ENCODE measurements around the gene DOCK10.

The DOCK10 gene

GRCh38 chr2:225030203-225030602 lies 12.1 kb downstream of the DOCK10 start:
- peaks cover 22 to 29% of the 10 kb centered on the region in 2 experiments for H3K4me1 ChIP-seq (ENCODE audit: control insufficient read depth in 1 of 2, insufficient read depth in 1 of 2, low read depth in 1 of 2, low read length in 1 of 2)
- H3K36me3 ChIP-seq = no peaks in the 10 kb centered on the region
- H3K27ac ChIP-seq = no peak overlapping the region
- H3K27me3 ChIP-seq = no peaks in the 10 kb centered on the region
- no peak overlapping the region for H3K4me3 ChIP-seq (ENCODE audit: low read depth in 1 of 2, low read length in 1 of 2)
- H3K9me3 ChIP-seq = no peaks in the 10 kb centered on the region
- TF ChIP-seq CTCF (IDR thresholded peaks at IDR 0.05) = no peak

DNA sequence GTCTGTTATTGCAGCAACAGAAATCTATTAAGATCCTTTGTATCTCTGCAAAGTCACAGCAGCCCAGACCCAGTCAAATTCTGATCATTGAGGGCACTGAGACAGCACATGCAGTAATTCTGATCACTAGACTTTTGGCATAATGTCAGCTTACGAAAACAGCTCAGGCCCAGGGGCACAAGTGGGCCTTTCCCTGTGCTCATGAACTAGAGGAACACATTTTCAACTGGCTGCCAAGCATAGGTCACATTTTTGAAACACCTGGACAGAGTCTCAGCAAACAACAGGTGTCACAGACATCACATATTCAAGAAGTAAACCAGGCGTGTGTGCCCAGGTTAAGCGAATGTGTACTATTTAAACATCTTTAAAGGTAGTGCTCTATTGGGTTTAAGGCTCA lies 13.7 kb downstream of the DOCK10 start:
- no peak overlapping the region for H3K4me3 ChIP-seq (ENCODE audit: low read depth in 1 of 2, low read length in 1 of 2)
- no peak overlapping the region for H3K27ac ChIP-seq
- H3K4me1 ChIP-seq (ENCODE audit: control insufficient read depth in 1 of 2, insufficient read depth in 1 of 2, low read depth in 1 of 2, low read length in 1 of 2) = peaks cover 24 to 31% of the 10 kb centered on the region in 2 experiments
- H3K36me3 ChIP-seq = no peaks in the 10 kb centered on the region
- H3K9me3 ChIP-seq = no peaks in the 10 kb centered on the region
- H3K27me3 ChIP-seq = no peaks in the 10 kb centered on the region
- TF ChIP-seq CTCF (IDR thresholded peaks at IDR 0.05) = no peak

DNA sequence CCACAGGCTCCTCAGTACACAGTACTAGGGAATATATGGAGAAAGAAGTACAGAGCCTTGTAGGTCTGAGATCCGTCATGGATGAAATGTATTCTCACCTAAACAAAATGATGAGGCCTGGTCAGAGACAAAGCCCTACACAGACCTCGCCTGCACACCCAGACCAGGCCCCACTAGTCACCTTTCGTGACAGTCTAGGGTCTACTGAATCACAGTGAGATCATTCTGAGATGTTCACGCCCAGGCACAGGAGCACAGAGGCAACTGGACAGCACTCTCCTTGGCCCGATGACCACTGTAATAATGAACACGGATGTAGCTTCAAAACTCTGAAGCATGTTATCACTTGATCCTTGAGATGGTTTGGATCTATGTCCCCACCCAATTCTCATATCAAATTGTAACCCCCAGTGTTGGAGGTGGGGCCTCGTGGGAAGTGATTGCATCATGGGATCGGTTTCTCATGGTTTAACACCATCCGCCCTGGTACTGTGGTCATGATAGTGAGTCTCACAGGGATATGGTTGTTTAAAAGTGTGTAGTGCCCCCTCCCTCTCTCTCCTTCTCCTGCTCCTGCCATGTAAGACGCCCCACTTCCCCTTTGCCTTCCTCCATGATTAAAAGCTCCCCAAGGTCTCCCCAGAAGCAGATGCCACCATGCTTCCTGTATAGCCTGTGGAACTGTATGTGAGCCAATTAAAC lies 15.1 kb downstream of the DOCK10 start:
- Histone ChIP-seq H3K36me3 (no peaks in the 10 kb centered on the region), H3K27me3 (no peaks in the 10 kb centered on the region), H3K9me3 (no peaks in the 10 kb centered on the region), H3K4me1 (ENCODE audit: control insufficient read depth in 1 of 2, insufficient read depth in 1 of 2, low read depth in 1 of 2, low read length in 1 of 2) (peaks cover 24 to 32% of the 10 kb centered on the region in 2 experiments), H3K4me3 (ENCODE audit: low read depth in 1 of 2, low read length in 1 of 2) (no peak overlapping the region), H3K27ac (no peak overlapping the region)
- TF ChIP-seq CTCF (IDR thresholded peaks at IDR 0.05) = no peak

DNA sequence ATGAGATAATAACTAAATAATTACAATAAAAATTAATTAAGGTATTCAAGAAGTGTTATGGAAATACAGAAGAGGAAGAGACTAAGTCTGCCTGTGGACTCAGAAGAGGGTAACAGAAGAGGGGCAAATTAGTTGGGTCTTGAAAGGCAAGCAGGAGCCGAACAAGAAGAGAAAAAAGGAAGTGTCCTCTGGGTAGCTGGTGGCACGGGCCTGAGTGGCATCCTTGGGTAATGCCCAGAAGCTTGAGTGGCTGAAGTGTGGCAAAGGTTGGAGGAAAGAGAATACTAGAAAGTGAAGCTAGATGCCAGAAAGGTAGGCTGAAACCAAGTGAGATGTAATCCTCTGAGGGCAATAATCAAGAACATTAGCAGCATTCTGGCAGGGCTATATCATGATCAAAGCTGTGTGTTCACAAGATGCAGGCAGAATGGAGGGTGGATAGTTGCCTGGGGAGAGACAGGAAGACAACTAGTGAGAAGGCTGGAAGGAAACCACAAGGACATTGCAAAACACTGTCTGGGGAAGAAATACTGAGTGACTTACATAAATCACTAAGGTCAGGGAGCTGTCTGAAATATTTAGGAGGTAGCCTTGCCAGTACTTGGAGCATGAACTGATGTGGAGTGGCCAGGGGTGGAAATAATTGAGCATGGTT lies 16.2 kb downstream of the DOCK10 start:
- Histone ChIP-seq H3K4me3 (ENCODE audit: low read depth in 1 of 2, low read length in 1 of 2) (no peak overlapping the region), H3K9me3 (no peaks in the 10 kb centered on the region), H3K36me3 (no peaks in the 10 kb centered on the region), H3K4me1 (ENCODE audit: control insufficient read depth in 1 of 2, insufficient read depth in 1 of 2, low read depth in 1 of 2, low read length in 1 of 2) (peaks cover 24 to 40% of the 10 kb centered on the region in 2 experiments), H3K27ac (peak overlapping the region; percentile 56), H3K27me3 (no peaks in the 10 kb centered on the region)
- TF ChIP-seq CTCF (IDR thresholded peaks at IDR 0.05) = no peak

GRCh38 chr2:225022188-225022587 lies 20.1 kb downstream of the DOCK10 start:
- no peak for TF ChIP-seq CTCF (IDR thresholded peaks at IDR 0.05)
- Histone ChIP-seq H3K36me3 (no peaks in the 10 kb centered on the region), H3K27ac (no peak overlapping the region), H3K4me1 (ENCODE audit: control insufficient read depth in 1 of 2, insufficient read depth in 1 of 2, low read depth in 1 of 2, low read length in 1 of 2) (peaks cover 21 to 31% of the 10 kb centered on the region in 2 experiments), H3K27me3 (no peaks in the 10 kb centered on the region), H3K9me3 (no peaks in the 10 kb centered on the region), H3K4me3 (ENCODE audit: low read depth in 1 of 2, low read length in 1 of 2) (no peak overlapping the region)

Data from neutrophil (primary cell).